ENCODE results near the gene TSHZ2. TPM values are rescaled to one million over a fixed set of nuclear protein-coding genes. Genes with fewer than 3 reads are reported as not detected.

The TSHZ2 gene
- total RNA-seq, 1 donor from 2014 or later: 1.2 TPM

DNA sequence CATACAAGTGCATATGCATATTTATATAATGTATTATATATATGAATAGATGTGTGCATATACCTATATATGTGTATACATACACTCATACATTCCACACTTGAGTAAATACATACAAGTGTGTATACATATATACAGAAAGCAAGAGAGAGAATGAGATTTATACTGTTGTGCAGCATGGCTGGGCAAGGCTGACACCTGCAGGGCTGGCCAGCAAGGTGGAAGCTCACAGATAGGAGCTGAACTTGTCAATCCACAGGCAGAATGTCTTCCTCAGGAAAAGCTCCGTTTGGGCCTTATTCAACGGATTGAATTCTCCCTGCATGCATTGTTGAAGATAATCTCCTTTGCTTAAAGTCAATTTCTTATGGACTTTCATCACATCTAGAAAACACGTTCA is 364.7 kb downstream of the TSHZ2 start:
- H3K36me3 ChIP-seq (ENCODE audit: insufficient read depth, low read length): no peaks in the 10 kb centered on the region
- no peak for DNase-seq (ENCODE audit: low read depth)
- no peak overlapping the region for H3K9ac ChIP-seq (ENCODE audit: low read length)
- no peaks in the 10 kb centered on the region for H3K4me1 ChIP-seq (ENCODE audit: insufficient read depth, low read length)
- Mint-ChIP-seq H3K9me3 (ENCODE audit: unreplicated experiment) (peaks cover 5% of the 10 kb centered on the region), H3K27ac (ENCODE audit: unreplicated experiment) (no peak overlapping the region), H3K36me3 (ENCODE audit: low read depth, unreplicated experiment) (peaks cover 2% of the 10 kb centered on the region), H3K4me1 (ENCODE audit: low read depth, unreplicated experiment) (peaks cover 13% of the 10 kb centered on the region), H3K27me3 (ENCODE audit: low read depth, unreplicated experiment) (peaks cover 2% of the 10 kb centered on the region), H3K4me3 (ENCODE audit: unreplicated experiment) (no peak overlapping the region)
- TF ChIP-seq, protein P1, sequence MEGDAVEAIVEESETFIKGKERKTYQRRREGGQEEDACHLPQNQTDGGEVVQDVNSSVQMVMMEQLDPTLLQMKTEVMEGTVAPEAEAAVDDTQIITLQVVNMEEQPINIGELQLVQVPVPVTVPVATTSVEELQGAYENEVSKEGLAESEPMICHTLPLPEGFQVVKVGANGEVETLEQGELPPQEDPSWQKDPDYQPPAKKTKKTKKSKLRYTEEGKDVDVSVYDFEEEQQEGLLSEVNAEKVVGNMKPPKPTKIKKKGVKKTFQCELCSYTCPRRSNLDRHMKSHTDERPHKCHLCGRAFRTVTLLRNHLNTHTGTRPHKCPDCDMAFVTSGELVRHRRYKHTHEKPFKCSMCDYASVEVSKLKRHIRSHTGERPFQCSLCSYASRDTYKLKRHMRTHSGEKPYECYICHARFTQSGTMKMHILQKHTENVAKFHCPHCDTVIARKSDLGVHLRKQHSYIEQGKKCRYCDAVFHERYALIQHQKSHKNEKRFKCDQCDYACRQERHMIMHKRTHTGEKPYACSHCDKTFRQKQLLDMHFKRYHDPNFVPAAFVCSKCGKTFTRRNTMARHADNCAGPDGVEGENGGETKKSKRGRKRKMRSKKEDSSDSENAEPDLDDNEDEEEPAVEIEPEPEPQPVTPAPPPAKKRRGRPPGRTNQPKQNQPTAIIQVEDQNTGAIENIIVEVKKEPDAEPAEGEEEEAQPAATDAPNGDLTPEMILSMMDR (IDR thresholded peaks at IDR 0.05; ENCODE audit: insufficient read depth, low read depth, low read length): no peak
- H3K4me2 ChIP-seq (ENCODE audit: low read length): no peak overlapping the region
- H2AFZ ChIP-seq (ENCODE audit: low read depth, low read length): no peak overlapping the region
- no peaks in the 10 kb centered on the region for H3K9me3 ChIP-seq (ENCODE audit: insufficient read depth, low read depth, low read length)
- no peak overlapping the region for H3K4me3 ChIP-seq (ENCODE audit: insufficient read depth, low read depth, low read length)
- FAIRE-seq: no peak
- no peaks in the 10 kb centered on the region for H3K79me2 ChIP-seq (ENCODE audit: insufficient read depth, low read length)
- H3K27ac ChIP-seq (ENCODE audit: low read depth, low read length): no peak overlapping the region
- H4K20me1 ChIP-seq (ENCODE audit: insufficient read depth, low read length): no peaks in the 10 kb centered on the region
- H3K27me3 ChIP-seq (ENCODE audit: insufficient read depth, low read length): no peaks in the 10 kb centered on the region

DNA sequence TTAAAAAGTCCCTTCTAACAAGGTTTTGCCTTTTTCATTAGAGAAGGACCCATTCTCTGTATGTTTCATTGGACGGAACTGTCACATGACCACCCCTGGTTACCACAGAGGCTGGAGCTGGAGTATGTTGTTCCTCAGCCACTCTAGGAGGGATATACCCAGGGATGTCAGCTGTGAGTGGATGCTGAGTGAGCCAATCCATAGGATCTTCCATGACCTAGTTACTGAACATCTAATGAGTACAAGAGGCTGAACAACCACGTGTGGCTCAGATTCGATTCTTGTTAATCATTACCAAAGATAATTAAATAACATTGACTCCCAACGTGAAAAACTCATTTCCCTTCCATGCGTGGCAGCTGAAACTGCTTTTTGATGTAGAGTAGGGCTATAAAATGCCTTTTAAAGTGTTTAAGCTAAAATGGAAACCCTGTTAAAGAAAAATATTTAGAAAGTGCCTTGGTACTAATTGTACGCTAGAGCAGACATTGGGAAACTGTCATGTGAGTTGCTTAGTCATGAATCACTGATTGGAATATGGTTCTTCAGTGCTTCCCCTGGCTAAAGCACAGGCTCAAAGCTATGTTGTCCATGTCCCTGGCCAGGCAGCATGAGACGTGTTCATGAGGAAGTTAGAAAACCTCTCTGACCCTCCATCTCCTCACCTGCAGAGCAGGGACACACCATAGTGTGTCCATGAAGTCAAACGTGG is 365.4 kb downstream of the TSHZ2 start:
- no peak overlapping the region for H3K27ac ChIP-seq (ENCODE audit: low read depth, low read length)
- Mint-ChIP-seq H3K9me3 (ENCODE audit: unreplicated experiment) (peaks cover under 1% of the 10 kb centered on the region), H3K27ac (ENCODE audit: unreplicated experiment) (no peak overlapping the region), H3K27me3 (ENCODE audit: low read depth, unreplicated experiment) (peaks cover 2% of the 10 kb centered on the region), H3K4me3 (ENCODE audit: unreplicated experiment) (no peak overlapping the region), H3K36me3 (ENCODE audit: low read depth, unreplicated experiment) (peaks cover 2% of the 10 kb centered on the region), H3K4me1 (ENCODE audit: low read depth, unreplicated experiment) (peaks cover 6% of the 10 kb centered on the region)
- no peak overlapping the region for H2AFZ ChIP-seq (ENCODE audit: low read depth, low read length)
- H3K9ac ChIP-seq (ENCODE audit: low read length): no peak overlapping the region
- no peaks in the 10 kb centered on the region for H3K4me1 ChIP-seq (ENCODE audit: insufficient read depth, low read length)
- H3K79me2 ChIP-seq (ENCODE audit: insufficient read depth, low read length): no peaks in the 10 kb centered on the region
- FAIRE-seq: no peak
- no peak overlapping the region for H3K4me3 ChIP-seq (ENCODE audit: insufficient read depth, low read depth, low read length)
- H3K4me2 ChIP-seq (ENCODE audit: low read length): no peak overlapping the region
- no peak for DNase-seq (ENCODE audit: low read depth)
- TF ChIP-seq, protein P1 (IDR thresholded peaks at IDR 0.05; ENCODE audit: insufficient read depth, low read depth, low read length): no peak
- no peak for TF ChIP-seq EZH2 (IDR thresholded peaks at IDR 0.05; ENCODE audit: insufficient read depth, low read length)
- H3K27me3 ChIP-seq (ENCODE audit: insufficient read depth, low read length): no peaks in the 10 kb centered on the region
- no peaks in the 10 kb centered on the region for H3K9me3 ChIP-seq (ENCODE audit: insufficient read depth, low read depth, low read length)
- no peaks in the 10 kb centered on the region for H4K20me1 ChIP-seq (ENCODE audit: insufficient read depth, low read length)
- no peaks in the 10 kb centered on the region for H3K36me3 ChIP-seq (ENCODE audit: insufficient read depth, low read length)

DNA sequence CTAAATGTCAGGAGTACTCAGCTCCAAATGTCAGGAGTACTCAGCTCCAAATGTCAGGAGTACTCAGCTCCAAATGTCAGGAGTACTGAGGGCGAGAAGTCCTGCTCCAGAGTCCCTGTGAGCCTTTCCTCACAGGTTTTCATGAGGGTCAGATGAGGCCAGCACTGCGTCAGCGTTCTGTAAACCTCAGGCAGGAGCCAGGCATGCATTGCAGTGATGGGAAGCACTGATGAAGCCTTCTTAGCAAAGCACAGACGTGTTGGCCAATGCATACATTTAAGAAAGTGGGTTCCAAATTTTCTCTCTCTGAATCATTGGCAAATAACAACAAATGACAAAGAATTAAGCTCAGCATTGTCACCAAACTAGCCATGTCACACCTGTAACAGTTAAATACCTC is 366.6 kb downstream of the TSHZ2 start:
- FAIRE-seq: no peak
- DNase-seq (ENCODE audit: low read depth): no peak
- Histone ChIP-seq H3K4me1 (ENCODE audit: insufficient read depth, low read length) (no peaks in the 10 kb centered on the region), H3K9me3 (ENCODE audit: insufficient read depth, low read depth, low read length) (no peaks in the 10 kb centered on the region), H3K4me2 (ENCODE audit: low read length) (no peak overlapping the region), H2AFZ (ENCODE audit: low read depth, low read length) (no peak overlapping the region), H3K27me3 (ENCODE audit: insufficient read depth, low read length) (no peaks in the 10 kb centered on the region), H3K36me3 (ENCODE audit: insufficient read depth, low read length) (no peaks in the 10 kb centered on the region), H4K20me1 (ENCODE audit: insufficient read depth, low read length) (no peaks in the 10 kb centered on the region), H3K9ac (ENCODE audit: low read length) (no peak overlapping the region), H3K79me2 (ENCODE audit: insufficient read depth, low read length) (no peaks in the 10 kb centered on the region), H3K27ac (ENCODE audit: low read depth, low read length) (no peak overlapping the region), H3K4me3 (ENCODE audit: insufficient read depth, low read depth, low read length) (no peak overlapping the region)
- Mint-ChIP-seq H3K36me3 (ENCODE audit: low read depth, unreplicated experiment) (peaks cover 2% of the 10 kb centered on the region), H3K4me3 (ENCODE audit: unreplicated experiment) (no peak overlapping the region), H3K27ac (ENCODE audit: unreplicated experiment) (no peak overlapping the region), H3K4me1 (ENCODE audit: low read depth, unreplicated experiment) (peaks cover 6% of the 10 kb centered on the region), H3K27me3 (ENCODE audit: low read depth, unreplicated experiment) (peaks cover 3% of the 10 kb centered on the region), H3K9me3 (ENCODE audit: unreplicated experiment) (no peaks in the 10 kb centered on the region)
- TF ChIP-seq, protein P1 (IDR thresholded peaks at IDR 0.05; ENCODE audit: insufficient read depth, low read depth, low read length): no peak
- TF ChIP-seq EZH2 (IDR thresholded peaks at IDR 0.05; ENCODE audit: insufficient read depth, low read length): no peak

All from astrocyte (in vitro differentiated cells and primary cell).